ENCODE measurements around the gene PEAR1. TPM values are rescaled to one million over a fixed set of nuclear protein-coding genes. Genes with fewer than 3 reads are reported as not detected.

The PEAR1 gene
- total RNA-seq, 4 donors from 2014 or later = 5.9 to 40.9 (median 8.7) TPM

DNA sequence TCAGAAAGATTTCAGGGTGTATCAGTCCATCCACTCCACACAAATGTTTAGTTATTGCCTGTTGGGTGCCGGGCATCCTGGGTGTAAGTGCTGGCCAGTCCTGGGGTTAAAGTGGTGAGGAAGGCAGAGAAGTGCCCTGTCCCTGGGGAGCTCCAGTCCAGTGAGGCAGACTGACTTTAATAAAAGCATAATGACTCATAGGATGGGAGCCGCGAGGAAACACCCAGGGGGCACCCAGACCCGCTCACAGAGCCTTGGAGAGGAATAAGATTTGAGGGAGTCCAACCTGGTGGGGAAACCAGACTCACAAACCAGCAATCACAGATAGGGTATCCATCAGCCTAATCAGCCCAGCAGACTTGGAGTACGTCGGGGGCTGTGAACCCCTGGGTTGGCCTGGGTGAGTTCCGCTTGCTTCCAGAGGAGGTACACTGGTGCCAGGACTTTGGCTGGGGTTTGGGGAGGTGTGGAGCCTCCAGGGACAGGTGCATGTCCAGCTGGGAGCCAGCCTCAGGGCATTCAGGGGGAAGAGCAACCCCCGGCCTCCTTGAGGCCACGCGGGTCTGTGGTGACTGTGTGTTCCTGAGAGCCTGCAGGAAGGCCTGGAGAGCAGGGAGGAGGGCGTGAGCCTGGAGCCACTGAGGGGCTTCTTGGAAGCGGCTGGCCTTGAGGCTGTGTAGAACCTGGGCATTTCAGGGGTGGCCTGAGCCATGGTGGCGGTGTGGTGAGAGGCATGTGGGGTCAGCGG, 3.7 kb downstream of the PEAR1 start:
- TF ChIP-seq, protein P1, sequence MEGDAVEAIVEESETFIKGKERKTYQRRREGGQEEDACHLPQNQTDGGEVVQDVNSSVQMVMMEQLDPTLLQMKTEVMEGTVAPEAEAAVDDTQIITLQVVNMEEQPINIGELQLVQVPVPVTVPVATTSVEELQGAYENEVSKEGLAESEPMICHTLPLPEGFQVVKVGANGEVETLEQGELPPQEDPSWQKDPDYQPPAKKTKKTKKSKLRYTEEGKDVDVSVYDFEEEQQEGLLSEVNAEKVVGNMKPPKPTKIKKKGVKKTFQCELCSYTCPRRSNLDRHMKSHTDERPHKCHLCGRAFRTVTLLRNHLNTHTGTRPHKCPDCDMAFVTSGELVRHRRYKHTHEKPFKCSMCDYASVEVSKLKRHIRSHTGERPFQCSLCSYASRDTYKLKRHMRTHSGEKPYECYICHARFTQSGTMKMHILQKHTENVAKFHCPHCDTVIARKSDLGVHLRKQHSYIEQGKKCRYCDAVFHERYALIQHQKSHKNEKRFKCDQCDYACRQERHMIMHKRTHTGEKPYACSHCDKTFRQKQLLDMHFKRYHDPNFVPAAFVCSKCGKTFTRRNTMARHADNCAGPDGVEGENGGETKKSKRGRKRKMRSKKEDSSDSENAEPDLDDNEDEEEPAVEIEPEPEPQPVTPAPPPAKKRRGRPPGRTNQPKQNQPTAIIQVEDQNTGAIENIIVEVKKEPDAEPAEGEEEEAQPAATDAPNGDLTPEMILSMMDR (IDR thresholded peaks at IDR 0.05; ENCODE audit: low read depth) = no peak

DNA sequence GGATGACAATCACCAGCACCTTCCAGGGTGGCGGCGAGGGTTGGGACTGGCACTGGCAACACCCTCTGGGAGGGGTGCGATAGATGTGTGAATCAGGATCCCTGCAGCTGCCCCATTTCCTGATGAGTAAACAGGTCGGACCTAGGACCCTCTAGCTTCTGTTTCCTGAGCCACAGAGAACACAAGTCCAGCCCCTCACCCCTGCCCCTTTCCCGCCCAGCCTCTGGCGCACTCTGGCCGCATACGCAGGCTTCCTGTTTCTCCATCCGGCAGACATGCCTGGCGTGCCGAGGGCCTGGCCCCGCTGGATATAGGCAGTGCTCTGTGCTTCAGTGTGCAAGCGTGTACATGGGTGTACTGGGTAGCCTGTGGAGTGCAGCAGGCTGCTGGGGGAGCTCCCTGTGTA, 4.6 kb downstream of the PEAR1 start:
- TF ChIP-seq, protein P1 (IDR thresholded peaks at IDR 0.05; ENCODE audit: low read depth) = no peak

DNA sequence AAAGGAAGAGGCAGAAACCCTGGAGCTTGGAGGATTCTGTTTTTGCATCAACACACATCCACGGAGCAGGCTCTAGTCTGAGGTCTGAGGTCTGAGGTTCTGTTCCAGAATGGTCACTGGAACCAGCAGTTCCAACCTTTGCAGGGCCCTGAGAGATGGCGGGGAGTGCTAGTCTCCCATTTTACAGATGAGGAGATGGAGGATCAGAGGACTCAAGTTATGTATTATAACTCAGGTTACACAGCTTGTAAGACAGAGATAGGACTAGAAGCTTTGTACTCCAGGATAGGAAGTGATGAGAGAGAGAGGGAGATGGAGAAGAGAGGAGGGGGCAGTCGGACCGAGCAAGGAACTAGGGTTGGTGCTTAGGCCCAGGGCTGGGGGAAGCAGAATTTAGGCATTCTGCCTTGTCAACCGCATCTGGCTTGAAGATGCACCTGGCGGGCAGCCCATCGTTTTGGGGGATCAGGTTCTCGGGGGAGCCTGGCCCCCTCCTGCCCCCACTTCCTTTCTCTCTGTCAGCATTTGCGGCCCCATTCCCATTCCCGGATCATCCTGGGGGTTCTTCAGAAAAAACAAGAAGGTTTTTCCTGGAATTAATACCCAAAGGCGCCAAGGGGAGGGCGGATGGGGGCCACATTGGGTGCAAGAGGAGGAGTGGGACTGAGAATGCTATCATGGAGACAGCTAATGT, 5.6 kb downstream of the PEAR1 start:
- TF ChIP-seq, protein P1 (IDR thresholded peaks at IDR 0.05; ENCODE audit: low read depth) = no peak

DNA sequence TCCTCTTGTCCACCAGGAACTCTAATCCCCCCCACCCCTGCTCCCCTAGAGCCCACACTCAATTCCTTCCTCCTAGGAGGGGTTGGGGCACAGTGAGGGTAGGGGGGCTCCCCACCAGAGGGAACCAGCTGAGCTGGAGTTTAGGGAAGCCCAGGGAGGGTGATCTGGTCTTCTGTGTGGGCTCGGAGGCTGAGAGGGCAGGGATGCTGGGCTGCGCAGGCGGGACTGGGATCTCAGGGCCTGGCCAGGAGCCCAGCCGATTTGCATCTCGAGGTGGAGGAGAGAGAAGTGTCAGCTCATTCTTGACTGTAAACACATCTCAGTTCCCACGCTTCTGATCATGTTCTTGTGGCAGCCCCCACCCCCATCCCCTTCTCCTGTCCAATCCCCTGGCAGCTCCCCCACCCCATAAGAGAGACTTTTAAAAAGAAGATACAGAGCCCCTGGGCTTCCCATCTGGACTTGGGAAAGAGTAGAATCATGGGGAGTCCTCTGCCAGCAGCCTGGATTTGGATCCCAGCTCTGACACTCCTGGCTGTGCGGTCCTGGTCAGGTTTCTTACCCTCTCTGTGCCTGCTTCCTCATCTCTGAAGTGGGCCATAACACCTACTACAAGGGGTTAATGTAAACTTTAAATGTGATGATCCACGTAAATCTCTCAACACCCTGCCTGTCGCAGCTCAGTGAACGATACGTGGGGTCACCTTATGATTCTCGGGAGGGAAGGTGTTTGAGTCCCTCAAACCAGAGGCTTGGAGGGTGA, 6.6 kb downstream of the PEAR1 start:
- TF ChIP-seq, protein P1 (IDR thresholded peaks at IDR 0.05; ENCODE audit: low read depth) = no peak

DNA sequence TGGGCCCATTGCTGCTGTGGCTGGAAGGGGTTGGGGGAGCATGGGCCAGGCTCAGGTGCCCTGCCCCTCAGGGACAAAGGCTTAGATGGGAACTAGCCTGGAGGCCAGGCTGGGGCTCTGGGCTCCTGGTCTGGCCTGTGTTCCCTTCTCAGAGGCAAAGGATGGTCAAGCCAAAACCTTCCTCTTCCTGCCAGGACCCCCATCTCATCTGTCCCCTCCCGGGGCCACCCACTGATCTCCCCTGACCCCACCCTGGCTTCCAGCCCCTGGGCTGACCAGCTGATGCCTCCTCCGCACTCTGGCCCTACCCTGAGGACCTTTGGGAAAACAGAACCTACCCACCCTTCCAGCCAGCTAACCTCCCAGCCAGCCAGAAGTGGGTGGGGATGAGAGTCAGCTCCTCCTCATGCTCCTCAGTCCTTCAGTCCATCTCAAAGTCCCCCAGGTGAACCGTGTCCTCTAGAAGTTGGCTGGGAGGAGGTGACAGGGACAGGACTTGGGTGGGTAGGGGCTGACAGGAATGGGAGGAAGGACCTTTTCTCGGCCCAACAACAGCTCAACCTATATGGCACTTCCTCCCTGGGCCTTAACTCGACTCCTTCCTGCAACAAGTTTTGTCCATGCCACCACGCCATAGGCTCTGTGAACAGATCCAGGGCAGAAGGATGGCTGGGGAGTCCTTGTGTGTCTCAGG, 7.5 kb downstream of the PEAR1 start:
- TF ChIP-seq, protein P1 (IDR thresholded peaks at IDR 0.05; ENCODE audit: low read depth) = no peak

DNA sequence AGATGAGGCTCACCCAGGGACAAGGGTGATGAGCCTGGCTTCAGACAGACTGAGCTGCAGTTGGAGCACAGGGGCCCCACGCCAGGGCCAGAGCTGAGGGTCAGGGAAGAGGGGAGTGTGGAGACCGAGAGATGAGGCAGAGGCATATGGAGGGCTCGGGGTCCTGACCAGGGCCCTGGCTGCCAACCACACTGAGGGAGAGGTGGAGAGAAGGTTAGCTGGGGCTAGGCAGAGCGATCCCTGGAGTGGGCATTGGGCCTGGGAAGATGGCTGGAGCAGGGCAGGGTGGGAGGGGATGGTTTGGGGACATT, 8.0 kb downstream of the PEAR1 start:
- TF ChIP-seq, protein P1 (IDR thresholded peaks at IDR 0.05; ENCODE audit: low read depth) = no peak
